Measurements from ENCODE around the gene FN3KRP.

The FN3KRP gene

GRCh38 chr17:82687375-82687861 is 29.1 kb upstream of the FN3KRP start:
- no peak for DNase-seq (ENCODE audit: low read depth in 2 of 2)

- DNase-seq (ENCODE audit: low read depth in 2 of 2) = no peak
Measured at GRCh38 chr17:82687871-82688270, 28.6 kb upstream of the FN3KRP start.

GRCh38 chr17:82689077-82689476 is 27.4 kb upstream of the FN3KRP start:
- no peak for DNase-seq (ENCODE audit: low read depth in 2 of 2)

- no peak for DNase-seq (ENCODE audit: low read depth in 2 of 2)
Measured at GRCh38 chr17:82690786-82691489, 25.6 kb upstream of the FN3KRP start.

- no peak for DNase-seq (ENCODE audit: low read depth in 2 of 2)
Measured at GRCh38 chr17:82691714-82692113, 24.8 kb upstream of the FN3KRP start.

GRCh38 chr17:82692268-82692667 is 24.2 kb upstream of the FN3KRP start:
- no peak for DNase-seq (ENCODE audit: low read depth in 2 of 2)

- DNase-seq (ENCODE audit: low read depth in 2 of 2) = no peak
Measured at GRCh38 chr17:82693168-82693867, 23.2 kb upstream of the FN3KRP start.

GRCh38 chr17:82694647-82695046 is 21.9 kb upstream of the FN3KRP start:
- DNase-seq (ENCODE audit: low read depth in 2 of 2) = no peak

GRCh38 chr17:82696259-82696658 is 20.2 kb upstream of the FN3KRP start:
- DNase-seq (ENCODE audit: low read depth in 2 of 2) = no peak

- DNase-seq (ENCODE audit: low read depth in 2 of 2) = no peak
Measured at GRCh38 chr17:82696916-82697807, 19.3 kb upstream of the FN3KRP start.

GRCh38 chr17:82697808-82698064 is 18.8 kb upstream of the FN3KRP start:
- DNase-seq (ENCODE audit: low read depth in 2 of 2) = no peak

GRCh38 chr17:82698065-82698973 is 18.2 kb upstream of the FN3KRP start, which contains the start of gene RAB40B:
RAB40B (minus strand) TSS chr17:82698698; CDS start chr17:82698596, 102 bp downstream.
- peak; percentile 97 to 98 for DNase-seq (ENCODE audit: low read depth in 2 of 2)

GRCh38 chr17:82698974-82699442 is 17.5 kb upstream of the FN3KRP start:
- no peak for DNase-seq (ENCODE audit: low read depth in 2 of 2)

- DNase-seq (ENCODE audit: low read depth in 2 of 2) = no peak
Measured at GRCh38 chr17:82699551-82699950, 17.0 kb upstream of the FN3KRP start.

GRCh38 chr17:82702231-82702927 is 14.1 kb upstream of the FN3KRP start:
- no peak for DNase-seq (ENCODE audit: low read depth in 2 of 2)

GRCh38 chr17:82703036-82703745 is 13.3 kb upstream of the FN3KRP start:
- DNase-seq (ENCODE audit: low read depth in 2 of 2) = no peak

- no peak for DNase-seq (ENCODE audit: low read depth in 2 of 2)
Measured at GRCh38 chr17:82703935-82704865, 12.3 kb upstream of the FN3KRP start.

- DNase-seq (ENCODE audit: low read depth in 2 of 2) = no peak
Measured at GRCh38 chr17:82704886-82705285, 11.6 kb upstream of the FN3KRP start.

- no peak for DNase-seq (ENCODE audit: low read depth in 2 of 2)
Measured at GRCh38 chr17:82705756-82706155, 10.8 kb upstream of the FN3KRP start.

Data from stimulated activated CD8-positive, alpha-beta memory T cell treated with anti-CD3 and anti-CD28 coated beads, Interleukin-2, amount 100 ng/mL, for 1 hour (primary cell).